AG04449 (cell line): ENCODE data around the gene SPINK4.

ENCODE experiments used
- CTCF ChIA-PET: fragments of 350-600 bp; formaldehyde crosslinking; extraction: SDS; loops from one replicate; lab custom pipeline; 2021; ENCODE audit warnings: antibody characterized with exemption; lab: Yijun Ruan, JAX
- POLR2A ChIA-PET: fragments of 400-600, 350-600 bp; formaldehyde crosslinking; extraction: SDS; loops from one replicate; lab custom pipeline; 2020; ENCODE audit warnings: antibody characterized with exemption, inconsistent platforms; lab: Yijun Ruan, JAX
- DNase-seq: peaks from one replicate; pipeline ENCODE4 v3.0.0-alpha.2; 2010; ENCODE audit warnings: low read depth, low spot score
- H3K4me3 ChIP-seq: 2 replicates; pipeline ENCODE4 v1.5.1; 2011; ENCODE audit warnings: low read depth, mild to moderate bottlenecking, control low read depth, low read length
- CTCF ChIP-seq: IDR thresholded peaks from one replicate; pipeline ENCODE4 v1.5.1; 2011; ENCODE audit warnings: mild to moderate bottlenecking, moderate library complexity, low read length, control low read depth, inconsistent platforms; ENCODE audit not compliant: insufficient read depth; ENCODE audit errors: missing control alignments

SPINK4 gene

GRCh38 chr9:33239921-33240320, at the start of gene SPINK4:
TSS of gene SPINK4 (plus strand) at chr9:33240167. CDS start at chr9:33240209, 42 bp downstream.
- DNase-seq = no peak
- H3K4me3 ChIP-seq = no peak within 1 kb of the TSS
- CTCF ChIA-PET = interaction anchor here (1.5 to 6.6 kb wide), 2 partner anchors 13 kb away, joined by 10 to 47 read pairs; no protein-coding TSS in a partner anchor
- POLR2A ChIA-PET = interaction anchor here (1.7 kb wide), 1 partner anchor 215 kb away, joined by 5 read pairs; the partner anchor contains the start of gene DNAJA1
- TF ChIP-seq CTCF = no peak

- no peak for TF ChIP-seq CTCF
- POLR2A ChIA-PET = interaction anchor here (1.0 kb wide), 1 partner anchor 26 kb away, joined by 4 read pairs; the partner anchor contains the start of gene B4GALT1
- no peak for DNase-seq
- CTCF ChIA-PET = interaction anchor here (0.9 to 1.0 kb wide), 2 partner anchors 10 to 34 kb away, joined by 3 to 5 read pairs; no protein-coding TSS in a partner anchor
- no peak overlapping the region for H3K4me3 ChIP-seq
Measured at GRCh38 chr9:33192493-33193255, 47.3 kb upstream of the SPINK4 start.

- POLR2A ChIA-PET = no interaction called here
Measured at GRCh38 chr9:33193818-33194217, 46.1 kb upstream of the SPINK4 start.

GRCh38 chr9:33196736-33197135, 43.2 kb upstream of the SPINK4 start:
- no peak overlapping the region for H3K4me3 ChIP-seq
- ChIA-PET CTCF (no interaction called here), POLR2A (no interaction called here)
- no peak for DNase-seq
- TF ChIP-seq CTCF = no peak

More at GRCh38 chr9:33193818-33194217, 46.1 kb upstream of the SPINK4 start:
- DNase-seq = no peak
- CTCF ChIA-PET = no interaction called here
- no peak overlapping the region for H3K4me3 ChIP-seq
- TF ChIP-seq CTCF = no peak

GRCh38 chr9:33197279-33198152, 42.5 kb upstream of the SPINK4 start:
- TF ChIP-seq CTCF = no peak
- no peak overlapping the region for H3K4me3 ChIP-seq
- POLR2A ChIA-PET = no interaction called here
- CTCF ChIA-PET = interaction anchor here (1.0 kb wide), 1 partner anchor 14 kb away, joined by 3 read pairs; no protein-coding TSS in a partner anchor
- DNase-seq = no peak

GRCh38 chr9:33198165-33198564, 41.8 kb upstream of the SPINK4 start:
- TF ChIP-seq CTCF = no peak
- no peak overlapping the region for H3K4me3 ChIP-seq
- ChIA-PET POLR2A (no interaction called here), CTCF (interaction anchor here (1.0 kb wide), 1 partner anchor 14 kb away, joined by 3 read pairs; no protein-coding TSS in a partner anchor)
- DNase-seq = no peak
